Heart left ventricle (tissue), 16 donors: ENCODE measurements around the gene ZNF74. TPM values are rescaled to one million over a fixed set of nuclear protein-coding genes. Genes with fewer than 3 reads are reported as not detected.

Source experiments
- ATAC-seq, 4 donors: fragments of 200-7000 bp; cut with Tn5 transposase; one replicate each; pipeline ENCODE4 v1.9.1; 2020 to 2022; ENCODE audit warnings: moderate library complexity in 4 of 4, mild to moderate bottlenecking in 3 of 4, moderate number of reproducible peaks in 1 of 4
- DNase-seq, 5 donors: peaks; one replicate each; pipeline ENCODE4 v3.0.0-alpha.2; 2020
- H3K27ac ChIP-seq, 12 donors: fragments of 200-600 bp; sonication (generic) in 4 of 12; one replicate each; pipeline versions ENCODE4 v1.5.0 to v1.8.0; 2016 to 2022; ENCODE audit warnings: mild to moderate bottlenecking in 2 of 12
- H3K27me3 ChIP-seq, 9 donors: fragments of 200-600 bp; sonication (generic) in 2 of 9; one replicate each; pipeline versions ENCODE4 v1.5.1 to v1.8.0; 2016 to 2022; ENCODE audit warnings: mild to moderate bottlenecking in 3 of 9
- H3K36me3 ChIP-seq, 9 donors: fragments of 200-600 bp; sonication (generic) in 2 of 9; one replicate each; pipeline versions ENCODE4 v1.5.0 to v1.8.0; 2018 to 2022; ENCODE audit warnings: mild to moderate bottlenecking in 2 of 9
- H3K4me1 ChIP-seq, 12 donors: fragments of 200-600 bp; sonication (generic) in 4 of 12; one replicate each; pipeline versions ENCODE4 v1.5.0 to v1.8.0; 2016 to 2022; ENCODE audit warnings: mild to moderate bottlenecking in 3 of 12
- H3K4me3 ChIP-seq, 12 donors: fragments of 200-600 bp; sonication (generic) in 4 of 12; one replicate each; pipeline versions ENCODE4 v1.5.0 to v1.8.0; 2017 to 2022; ENCODE audit warnings: mild to moderate bottlenecking in 9 of 12, moderate library complexity in 4 of 12
- H3K9me3 ChIP-seq, 12 donors: fragments of 200-600 bp; sonication (generic) in 4 of 12; one replicate each; pipeline versions ENCODE4 v1.5.0 to v1.8.0; 2016 to 2022; ENCODE audit warnings: mild to moderate bottlenecking in 1 of 12
- POLR2A ChIP-seq, 2 donors: fragments of 450-650 bp; IDR thresholded peaks; one replicate each; pipeline ENCODE4 v1.6.1; 2017; ENCODE audit warnings: antibody characterized with exemption in 2 of 2, mild to moderate bottlenecking in 2 of 2, moderate library complexity in 2 of 2
- WGBS, 4 donors: extraction: QIAGEN DNeasy Blood & Tissue Kit in 2 of 4; methylation state at CpG; one replicate each; pipeline versions ENCODE4 v1.1.5 to v1.1.7; 2013 to 2018; 5-methylcytosine and 5-hydroxymethylcytosine counted together
- intact Hi-C, 10 donors: fragments of 100-400 bp; cut with DNase I; formaldehyde crosslinking; loops; one replicate each; pipeline versions ENCODE4 v1.11.1 to v1.14.2; 2022
- polyA plus RNA-seq, 2 donors: library from polyadenylated mRNA; stranded (reverse); fragments of 200-250 nt; gene quantifications; one replicate each; pipeline ENCODE4 v1.2.3, GENCODE V29; 2013
- total RNA-seq, 9 donors: library from RNA; depleted of rRNA in 2 of 9; stranded (reverse); fragments of >200 nt in 2 of 9; fragmentation: NEBNext Ultra II Directional in 3 of 9; extraction: Animal tissue kit (Norgen Biotek cat#: 25700) in 3 of 9; gene quantifications; one replicate each; pipeline versions ENCODE4 v1.1.0 to v1.2.4, GENCODE V29; 2016 to 2023
- TF ChIP-seq, protein P1 (sequence below), 12 donors: fragments of 200-600 bp; sonication (generic) in 4 of 12; IDR thresholded peaks; one replicate each; pipeline versions ENCODE4 v1.5.0 to v1.8.0; 2018 to 2022; ENCODE audit warnings: antibody characterized with exemption in 12 of 12, mild to moderate bottlenecking in 5 of 12
- donor health status: ischemic (EF 13 %, LVEDD 7.1; RV severe dilation, severe dysfunction).
- donor health status: healthy with polysubstance abuse.
- donor health status: DM: no; HTN: yes; CAD: no.
- donor health status: DM: no; HTN: no; CAD: no.
- donor health status: ischemic (EF 25% LVEDD 6.9; RV normal size, moderate dysfunction).
- donor health status: ischemic (EF 25% LVEDD 5.7; RV mildly dilated, moderate dysfunction).
- donor health status: healthy.
- donor health status: DM: yes; HTN: yes; CAD: no.
- donor health status: ischemic (EF 35%, LVEDD 5.7; RV mildly dilated, moderate dysfunction).
- donor health status: nonischemic (EF 11% LVEDD 7.7; RV severe dilation, severe dysfunction).
- donor health status: DM: yes; HTN: yes; CAD: no.
- donor health status: PGD.
- donor health status: ischemic (EF 29% LVEDD 5.4; RV normal size, mild dysfunction).
- donor health status: nonischemic (EF 23%, LVEDD 6.1; RV moderate dilation, normal function).

ZNF74 gene
- total and polyA plus RNA-seq, 11 donors: 2.1 to 6.5 (median 4.4) TPM

DNA sequence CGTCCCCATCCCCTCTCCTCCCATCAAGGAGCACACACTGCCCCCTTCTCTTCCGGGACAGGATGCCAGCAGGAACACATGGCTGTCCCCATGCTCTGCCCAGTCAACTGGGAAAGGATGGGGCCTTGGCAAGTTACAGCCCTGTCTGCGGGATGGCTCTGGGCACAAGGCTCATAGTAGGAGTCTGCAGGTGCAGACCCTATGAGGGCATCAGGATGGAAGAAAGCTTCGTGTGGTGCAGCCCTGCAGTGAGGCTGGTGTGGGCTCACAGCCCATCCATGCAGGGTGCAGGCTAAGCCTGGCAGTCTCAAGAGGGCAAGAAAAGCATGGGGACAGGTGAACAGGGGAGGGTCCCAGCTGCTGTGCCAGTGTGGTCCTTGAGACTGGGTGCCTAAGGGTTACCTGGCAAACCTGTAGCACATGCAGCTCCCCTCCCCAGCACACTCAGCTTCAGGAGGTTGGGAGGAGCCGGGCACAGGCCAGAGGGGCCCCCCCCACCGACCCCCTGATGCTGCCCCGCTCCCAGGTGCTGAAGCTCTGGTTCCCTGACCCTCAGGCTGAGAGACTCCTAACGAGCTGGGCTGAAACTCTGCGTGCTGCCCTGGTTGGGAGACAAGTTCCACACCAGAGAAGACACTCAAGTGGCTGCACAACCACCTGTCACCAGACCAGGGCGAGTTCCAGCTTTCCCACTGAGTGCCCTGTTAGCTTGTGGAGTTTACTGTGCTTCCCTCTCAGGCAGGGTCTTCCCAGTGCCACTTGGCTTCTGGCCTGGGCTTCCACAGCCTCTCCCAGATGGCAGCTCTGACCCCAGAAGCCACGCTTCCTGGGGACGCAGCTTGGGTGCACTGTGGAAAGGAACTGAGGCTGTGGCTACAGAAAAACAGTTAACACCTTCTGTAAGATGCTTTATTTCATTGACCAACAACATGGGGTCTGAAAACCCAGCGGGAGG lies 47.0 kb downstream of the ZNF74 start:
- intact Hi-C loops: no loop called here
- no peak overlapping the region for H3K4me3 ChIP-seq
- H3K36me3 ChIP-seq: peaks cover 0 to 39% (median 25%) of the 10 kb centered on the region in 9 donors
- H3K27ac ChIP-seq: peak overlapping the region in 2 of 12 donors; percentile 15 to 29
- H3K4me1 ChIP-seq: peaks cover 0 to 32% (median 14%) of the 10 kb centered on the region in 12 donors
- ATAC-seq: no peak
- DNase-seq: peak in 2 of 5 donors; percentile 24 to 41
- no peak for TF ChIP-seq POLR2A (IDR thresholded peaks at IDR 0.05)
- TF ChIP-seq, protein P1, sequence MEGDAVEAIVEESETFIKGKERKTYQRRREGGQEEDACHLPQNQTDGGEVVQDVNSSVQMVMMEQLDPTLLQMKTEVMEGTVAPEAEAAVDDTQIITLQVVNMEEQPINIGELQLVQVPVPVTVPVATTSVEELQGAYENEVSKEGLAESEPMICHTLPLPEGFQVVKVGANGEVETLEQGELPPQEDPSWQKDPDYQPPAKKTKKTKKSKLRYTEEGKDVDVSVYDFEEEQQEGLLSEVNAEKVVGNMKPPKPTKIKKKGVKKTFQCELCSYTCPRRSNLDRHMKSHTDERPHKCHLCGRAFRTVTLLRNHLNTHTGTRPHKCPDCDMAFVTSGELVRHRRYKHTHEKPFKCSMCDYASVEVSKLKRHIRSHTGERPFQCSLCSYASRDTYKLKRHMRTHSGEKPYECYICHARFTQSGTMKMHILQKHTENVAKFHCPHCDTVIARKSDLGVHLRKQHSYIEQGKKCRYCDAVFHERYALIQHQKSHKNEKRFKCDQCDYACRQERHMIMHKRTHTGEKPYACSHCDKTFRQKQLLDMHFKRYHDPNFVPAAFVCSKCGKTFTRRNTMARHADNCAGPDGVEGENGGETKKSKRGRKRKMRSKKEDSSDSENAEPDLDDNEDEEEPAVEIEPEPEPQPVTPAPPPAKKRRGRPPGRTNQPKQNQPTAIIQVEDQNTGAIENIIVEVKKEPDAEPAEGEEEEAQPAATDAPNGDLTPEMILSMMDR (IDR thresholded peaks at IDR 0.05): no peak
- 72 to 83% (median 79%) methylated on average over 9 to 13 of the region's 13 CpGs for WGBS, 4 donors
- H3K9me3 ChIP-seq: no peaks in the 10 kb centered on the region
- H3K27me3 ChIP-seq: peaks cover 0 to 23% (median 0%) of the 10 kb centered on the region in 9 donors

DNA sequence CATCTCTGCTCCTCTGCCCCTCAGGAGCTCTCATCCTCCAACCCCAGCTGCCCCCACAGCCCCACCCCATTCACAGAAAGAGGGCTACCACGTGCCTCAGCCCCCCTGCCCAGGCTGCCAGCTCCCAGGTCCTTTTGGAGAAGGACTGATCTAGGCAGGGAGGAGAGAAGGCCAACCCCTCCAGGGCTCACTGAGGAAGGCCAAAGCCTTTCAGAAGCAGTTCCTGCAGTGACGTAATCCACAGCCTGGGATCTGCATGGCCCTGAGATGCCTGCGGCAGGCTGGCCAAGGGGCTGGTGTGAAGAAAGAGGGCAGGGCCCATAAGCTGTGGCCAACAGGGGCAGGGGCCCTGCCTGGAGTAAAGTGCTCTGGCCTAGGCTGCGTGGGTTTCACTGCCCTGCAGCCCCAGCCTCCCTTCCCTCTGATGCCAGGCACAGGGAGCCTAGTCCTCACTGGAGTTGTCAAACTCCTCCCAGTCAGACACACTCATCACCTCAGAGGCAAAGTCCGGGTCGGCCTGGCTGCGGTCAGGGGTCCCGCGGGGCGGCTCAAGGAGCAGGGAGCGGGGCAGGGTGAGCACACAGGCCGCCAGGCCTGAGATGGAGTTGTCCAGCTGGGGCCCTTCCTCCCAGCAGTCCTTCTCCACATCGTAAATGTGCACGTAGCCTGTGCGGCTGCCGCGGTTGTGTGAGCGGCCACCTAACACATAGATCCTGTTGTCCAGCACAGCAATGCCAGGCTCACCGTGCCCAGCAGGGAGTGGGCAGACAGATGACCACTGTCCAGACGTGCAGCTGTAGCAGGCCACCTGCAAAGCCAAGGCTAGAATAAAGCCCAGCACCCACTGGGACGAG lies 47.9 kb downstream of the ZNF74 start:
- H3K4me3 ChIP-seq: no peak overlapping the region
- peaks cover 0 to 28% (median 10%) of the 10 kb centered on the region in 12 donors for H3K4me1 ChIP-seq
- H3K27me3 ChIP-seq: peaks cover 0 to 13% (median 0%) of the 10 kb centered on the region in 9 donors
- no peak for TF ChIP-seq POLR2A (IDR thresholded peaks at IDR 0.05)
- TF ChIP-seq, protein P1 (IDR thresholded peaks at IDR 0.05): no peak
- peaks cover 0 to 44% (median 32%) of the 10 kb centered on the region in 9 donors for H3K36me3 ChIP-seq
- H3K27ac ChIP-seq: peak overlapping the region in 4 of 12 donors; percentile 15 to 38 (median 24)
- 79 to 84% (median 82%) methylated on average over 16 to 21 of the region's 21 CpGs for WGBS, 4 donors
- H3K9me3 ChIP-seq: no peaks in the 10 kb centered on the region
- DNase-seq (peak in 2 of 5 donors; percentile 57 to 61), ATAC-seq (peak in 3 of 4 donors; percentile 38 to 62 (median 39))
- intact Hi-C loops: no loop called here

DNA sequence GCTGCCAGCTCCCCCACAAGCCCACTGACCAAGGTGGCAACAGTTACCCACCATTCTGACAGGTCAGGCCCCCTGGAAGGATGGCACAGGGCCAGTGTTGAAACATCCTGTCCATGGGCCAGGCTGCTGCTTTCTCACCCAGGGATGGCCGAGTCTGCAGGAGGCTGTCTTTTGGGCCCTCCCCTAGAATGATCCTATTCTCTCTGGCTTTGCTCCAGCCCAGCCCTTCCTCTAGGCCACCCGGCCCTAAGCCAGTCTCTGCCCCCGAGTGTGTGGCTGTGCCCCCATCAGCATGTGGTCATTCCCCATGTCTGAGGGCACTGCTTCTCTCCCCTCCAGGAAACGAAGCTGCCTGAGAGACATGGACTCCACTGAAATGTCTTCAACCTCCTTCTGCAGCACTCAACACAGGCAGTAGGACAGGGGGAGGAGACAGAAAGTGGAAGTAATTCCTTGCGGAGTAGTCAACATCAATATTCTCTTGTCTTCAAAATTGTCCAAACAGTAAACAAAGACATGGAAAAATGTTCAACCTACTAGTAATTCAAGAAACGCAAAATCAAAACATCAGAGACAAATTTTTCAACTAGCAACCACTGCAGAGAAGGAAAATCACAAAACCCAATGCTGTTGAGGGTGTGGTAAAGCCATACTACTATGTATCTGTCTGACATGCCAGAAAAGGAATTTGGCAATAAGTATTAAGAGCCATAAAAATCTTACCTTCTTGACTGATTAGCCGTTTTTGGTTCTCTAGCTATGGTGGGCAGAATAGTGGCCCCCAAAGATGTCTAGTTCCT lies 48.7 kb downstream of the ZNF74 start:
- intact Hi-C loops: no loop called here
- H3K27me3 ChIP-seq: peaks cover 0 to 7% (median 0%) of the 10 kb centered on the region in 9 donors
- H3K4me1 ChIP-seq: peaks cover 0 to 28% (median 7%) of the 10 kb centered on the region in 12 donors
- TF ChIP-seq, protein P1 (IDR thresholded peaks at IDR 0.05): no peak
- TF ChIP-seq POLR2A (IDR thresholded peaks at IDR 0.05): no peak
- peaks cover 0 to 44% (median 32%) of the 10 kb centered on the region in 9 donors for H3K36me3 ChIP-seq
- WGBS, 4 donors: 68 to 83% (median 75%) methylated on average over 7 of the region's 7 CpGs
- H3K4me3 ChIP-seq: no peak overlapping the region
- peak overlapping the region in 1 of 12 donors; percentile 38 for H3K27ac ChIP-seq
- no peaks in the 10 kb centered on the region for H3K9me3 ChIP-seq
- ATAC-seq: no peak
- DNase-seq: peak in 2 of 5 donors; percentile 24 to 44
